ENCODE measurements around the gene MLXIPL.
"Not testable (repeated sequence)": the region's sequence is repeated elsewhere in the genome, so short reads cannot be mapped to it uniquely, and the experiment has no call there.

Gene MLXIPL

DNA sequence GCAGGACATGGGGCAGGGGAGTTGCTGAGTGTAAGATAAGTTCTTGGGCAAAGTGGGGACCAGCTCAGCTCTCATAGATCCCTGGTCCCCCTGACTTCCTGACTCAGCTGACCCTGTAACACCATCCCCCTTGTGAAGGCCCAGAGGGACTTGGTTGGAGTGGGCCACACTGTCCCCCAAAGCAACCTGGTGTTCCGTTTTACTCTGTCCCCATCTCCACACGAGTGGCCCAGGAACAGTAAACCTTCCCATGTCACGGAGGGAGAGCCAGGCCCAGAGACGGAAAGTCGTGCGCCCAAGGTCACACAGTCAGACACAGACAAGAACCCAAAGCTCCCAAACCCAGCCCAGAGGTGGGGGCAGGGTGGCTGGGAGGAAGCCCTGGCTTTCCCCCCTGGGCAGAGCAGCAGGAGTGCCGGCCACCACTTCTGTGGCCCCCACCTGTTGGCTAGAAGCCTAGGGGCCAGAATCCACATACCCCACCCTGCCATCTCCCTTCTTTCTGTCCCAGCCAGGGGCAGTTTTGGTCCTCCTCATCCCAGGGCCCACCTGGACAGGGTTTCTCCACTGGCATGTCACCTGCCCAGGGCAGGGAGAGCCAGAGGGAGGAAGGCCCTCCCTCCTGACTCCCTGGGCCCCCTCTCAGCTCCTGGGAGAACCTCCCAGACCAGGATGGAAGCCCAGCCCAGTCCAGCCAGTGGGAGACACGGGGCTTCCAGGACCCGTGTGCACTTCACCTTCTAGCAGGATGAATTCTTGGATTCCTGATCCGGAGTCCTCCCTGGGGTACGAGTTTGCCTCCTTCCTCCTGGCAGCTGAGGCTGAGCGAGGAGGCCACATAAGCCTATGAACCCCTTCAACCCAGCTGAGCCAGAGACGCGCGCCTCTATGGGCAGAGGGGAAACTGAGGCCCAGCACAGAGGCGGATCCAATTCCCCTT, 22.7 kb upstream of the MLXIPL start:
- no peak for DNase-seq (ENCODE audit: low spot score)

DNA sequence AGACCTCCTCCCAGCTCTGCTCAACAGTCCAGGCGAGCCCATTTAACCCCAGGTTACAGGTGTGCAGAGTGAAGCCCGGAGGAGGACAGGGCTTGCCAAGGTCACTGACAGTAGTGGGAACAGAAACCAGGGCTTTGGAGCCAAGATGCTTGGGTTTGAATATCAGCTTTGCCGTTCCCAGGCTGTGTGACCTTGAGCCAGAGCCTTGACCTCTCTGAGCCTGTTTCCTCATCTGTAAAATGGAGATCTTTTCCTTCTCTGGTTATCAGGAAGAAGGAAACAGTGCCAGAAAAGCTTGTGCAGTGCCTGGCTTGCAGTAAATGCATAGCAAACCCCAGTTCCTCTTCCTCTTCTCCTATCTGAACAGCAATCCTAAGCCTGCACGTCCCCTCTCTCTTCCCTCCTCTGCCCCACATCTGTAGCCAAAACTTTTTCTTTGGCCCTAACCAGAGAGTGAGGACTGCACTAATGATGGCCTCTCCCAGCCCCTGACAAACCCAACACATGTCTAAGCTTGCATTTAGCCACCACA, 21.4 kb upstream of the MLXIPL start:
- DNase-seq (ENCODE audit: low spot score) = no peak

- no peak for DNase-seq (ENCODE audit: low spot score)
Measured at GRCh38 chr7:73644688-73645286, 20.5 kb upstream of the MLXIPL start.

DNA sequence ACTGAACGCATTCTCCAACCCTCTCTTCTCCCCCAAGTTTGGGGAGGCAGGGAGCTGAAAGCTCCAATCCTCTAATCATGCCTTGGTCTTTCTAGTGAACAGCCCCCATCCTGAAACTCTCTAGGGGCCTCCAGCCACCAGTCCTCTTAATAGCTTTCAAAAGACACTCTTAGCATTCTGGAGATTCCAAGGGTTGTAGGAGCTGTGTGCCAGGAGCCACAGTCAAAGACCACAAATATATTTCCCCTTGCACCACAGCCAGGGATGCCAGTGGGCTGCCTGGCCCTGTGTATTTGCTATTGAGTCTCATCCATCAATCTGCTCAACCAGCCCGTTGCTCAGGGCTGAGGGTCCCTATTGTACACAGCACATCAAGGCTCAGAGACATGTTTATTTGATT, 18.5 kb upstream of the MLXIPL start:
- DNase-seq (ENCODE audit: low spot score) = no peak

- no peak for DNase-seq (ENCODE audit: low spot score)
Measured at GRCh38 chr7:73638911-73639310, 14.6 kb upstream of the MLXIPL start.

GRCh38 chr7:73635428-73636200, 11.3 kb upstream of the MLXIPL start:
- DNase-seq (ENCODE audit: low spot score) = no peak

DNA sequence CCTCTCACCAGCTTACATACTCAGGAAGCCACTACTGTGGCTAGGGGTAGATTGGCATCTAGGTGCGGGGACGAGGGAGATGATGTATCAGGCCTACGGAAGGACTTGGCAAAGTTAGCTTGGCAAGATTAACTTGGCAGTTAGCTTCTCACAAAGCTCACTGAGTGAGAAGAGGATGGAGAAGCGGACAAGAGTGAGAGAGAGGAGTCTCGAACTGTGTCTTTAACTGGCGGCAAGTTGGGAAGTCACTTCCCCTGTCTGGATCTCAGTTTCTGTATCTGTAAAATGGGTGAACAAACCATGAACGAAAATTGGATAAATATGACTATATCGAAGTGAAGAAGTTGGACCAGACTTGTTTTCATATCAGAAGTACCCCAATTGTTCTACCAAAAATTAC, 9.5 kb upstream of the MLXIPL start:
- no peak for DNase-seq (ENCODE audit: low spot score)

- no peak for DNase-seq (ENCODE audit: low spot score)
Measured at GRCh38 chr7:73633323-73633722, 9.0 kb upstream of the MLXIPL start.

GRCh38 chr7:73631558-73631957, 7.2 kb upstream of the MLXIPL start:
- no peak for DNase-seq (ENCODE audit: low spot score)

- DNase-seq (ENCODE audit: low spot score) = no peak
Measured at GRCh38 chr7:73628504-73628903, 4.2 kb upstream of the MLXIPL start.

DNA sequence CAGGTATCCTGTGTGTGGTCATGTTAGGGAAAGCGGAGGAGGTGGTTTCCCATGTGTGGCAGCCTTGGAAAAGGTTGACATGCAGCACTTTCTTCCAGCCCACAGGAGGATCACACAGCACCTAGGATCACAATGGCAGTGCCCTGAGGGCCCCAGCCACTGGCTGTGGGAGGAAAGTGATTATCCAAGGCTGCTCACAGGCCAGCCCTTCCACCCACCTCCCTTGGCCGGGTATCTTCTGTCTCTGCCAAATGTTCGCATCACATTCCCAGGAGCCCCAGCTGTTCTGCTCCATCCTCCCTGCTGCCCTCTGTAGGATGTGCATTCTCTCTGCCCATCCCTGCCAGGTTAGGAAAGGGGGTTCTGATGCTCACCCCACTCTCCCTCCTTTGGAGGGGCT, 2.5 kb upstream of the MLXIPL start:
- DNase-seq (ENCODE audit: low spot score) = no peak

DNA sequence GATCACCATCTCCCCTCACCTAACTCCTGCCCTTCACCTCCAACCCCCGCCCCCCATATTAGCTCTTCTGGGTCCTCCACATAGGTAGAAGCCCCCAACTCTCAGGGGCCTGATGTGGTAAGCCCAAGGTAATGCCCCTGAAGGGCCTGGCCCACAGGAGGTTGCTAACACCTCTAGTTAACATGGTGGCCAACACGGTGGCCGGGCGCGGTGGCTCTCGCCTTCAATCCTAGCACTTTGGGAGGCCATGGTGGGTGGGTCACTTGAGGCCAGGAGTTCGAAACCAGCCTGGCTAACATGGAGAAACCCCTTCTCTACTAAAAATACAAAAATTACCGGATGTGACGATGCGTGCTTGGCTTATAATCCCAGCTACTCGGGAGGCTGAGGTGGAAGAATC, 954 bp upstream of the MLXIPL start:
- DNase-seq (ENCODE audit: low spot score) = no peak

- DNase-seq (ENCODE audit: low spot score) = no peak
Measured at GRCh38 chr7:73624669-73625001, 313 bp upstream of the MLXIPL start.

DNA sequence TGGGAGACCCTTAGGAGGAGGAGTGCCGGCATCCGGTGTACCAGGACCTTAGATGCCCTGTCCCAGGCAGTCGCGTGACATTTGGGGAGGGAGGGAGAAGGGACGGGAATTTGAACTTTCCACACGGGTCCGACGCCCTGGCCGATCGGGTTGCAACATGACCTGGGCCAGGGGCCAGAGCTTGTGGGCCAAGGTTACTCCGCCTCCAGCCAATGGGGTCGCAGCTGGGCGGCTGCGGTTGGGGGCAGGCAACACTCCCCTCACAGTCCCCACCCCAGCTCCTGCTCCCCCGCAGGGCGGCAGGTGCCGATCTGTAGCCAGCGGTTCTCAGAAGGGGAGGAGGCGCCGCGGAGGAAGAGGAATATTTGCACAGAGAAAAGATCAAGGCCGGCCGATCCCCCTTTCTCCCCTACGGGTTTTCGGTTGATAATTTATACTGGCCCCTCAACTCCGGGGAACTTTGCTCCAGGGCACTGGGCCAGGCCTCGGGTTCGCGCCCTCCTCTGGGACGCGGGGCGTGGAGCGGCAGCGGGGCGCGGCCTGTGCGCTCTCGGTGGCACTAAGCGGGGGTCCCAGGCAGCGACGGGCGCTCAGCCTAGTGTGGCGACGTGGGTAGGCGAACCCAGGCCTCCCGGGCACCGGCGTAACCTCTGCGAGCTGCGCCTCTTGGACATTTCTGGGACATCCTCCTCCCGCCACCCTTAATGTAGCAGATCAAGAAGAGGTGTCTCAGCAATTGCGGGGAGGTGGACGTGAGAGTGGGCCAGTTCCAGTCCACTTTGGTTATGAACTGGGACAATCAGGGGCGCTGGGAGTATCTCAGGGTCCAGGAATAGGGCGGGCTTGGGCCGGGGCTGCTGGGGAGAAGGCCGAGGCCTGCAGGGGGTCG, 1.2 kb downstream of the MLXIPL start:
- no peak for DNase-seq (ENCODE audit: low spot score)

GRCh38 chr7:73622527-73622908, 1.8 kb downstream of the MLXIPL start:
- DNase-seq (ENCODE audit: low spot score) = no peak

DNA sequence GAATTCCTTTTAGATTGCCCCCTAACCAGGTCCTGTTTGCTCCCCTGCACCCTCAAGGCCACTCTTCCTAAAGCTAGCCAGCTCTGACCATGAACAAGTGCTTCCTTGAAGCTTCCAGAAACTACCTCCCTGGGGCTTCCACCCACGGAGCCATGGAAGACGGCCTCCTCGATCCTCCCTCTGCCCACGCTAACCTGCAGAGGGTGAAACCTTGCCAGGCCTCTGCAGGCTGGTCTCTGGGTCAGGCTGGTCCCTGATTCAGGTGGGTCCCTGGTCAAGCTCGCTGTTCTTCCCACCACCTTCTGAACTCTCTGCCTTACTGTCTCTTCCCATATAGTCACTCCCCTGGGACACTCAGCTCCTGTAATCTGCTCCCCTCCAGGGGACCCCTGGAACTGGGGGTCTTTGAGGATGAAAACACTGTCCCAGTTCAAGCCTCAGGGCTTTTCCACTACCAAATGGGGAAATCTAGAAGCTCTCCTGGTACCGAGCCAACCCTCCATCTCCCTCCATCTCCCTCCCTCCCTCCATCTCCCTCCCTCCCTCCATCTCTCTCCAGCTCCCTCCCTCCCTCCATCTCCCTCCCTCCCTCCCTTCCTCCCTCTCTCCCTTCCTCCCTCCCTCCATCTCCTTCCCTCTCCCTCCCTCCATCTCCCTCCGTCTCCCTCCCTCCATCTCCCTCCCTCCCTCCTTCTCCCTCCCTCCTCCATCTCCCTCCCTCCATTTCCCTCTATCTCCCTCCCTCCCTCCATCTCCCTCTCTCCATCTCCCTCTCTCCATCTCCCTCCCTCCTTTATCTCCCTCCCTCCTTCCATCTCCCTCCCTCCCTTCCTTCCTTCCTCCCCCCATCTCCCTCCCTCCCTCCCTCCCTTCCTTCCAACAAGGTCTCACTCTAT, 2.9 kb downstream of the MLXIPL start:
- no peak for DNase-seq (ENCODE audit: low spot score)

DNA sequence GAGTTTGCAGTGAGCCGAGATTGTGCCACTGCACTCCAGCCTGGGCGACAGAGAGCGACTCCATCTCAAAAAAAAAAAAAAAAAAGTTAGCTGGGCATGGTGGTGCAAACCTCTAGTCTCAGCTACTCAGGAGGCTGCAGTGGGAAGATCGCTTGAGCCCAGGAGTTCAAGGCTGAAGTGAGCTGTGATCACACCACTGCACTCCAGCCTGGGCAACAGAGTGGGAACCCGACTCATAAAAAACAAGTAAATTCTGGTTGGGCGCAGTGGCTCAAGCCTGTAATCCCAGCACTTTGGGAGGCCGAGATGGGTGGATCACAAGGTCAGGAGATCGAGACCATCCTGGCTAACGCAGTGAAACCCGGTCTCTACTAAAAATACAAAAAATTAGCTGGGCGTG, 4.9 kb downstream of the MLXIPL start:
- not testable (repeated sequence) for DNase-seq (ENCODE audit: low spot score)

DNA sequence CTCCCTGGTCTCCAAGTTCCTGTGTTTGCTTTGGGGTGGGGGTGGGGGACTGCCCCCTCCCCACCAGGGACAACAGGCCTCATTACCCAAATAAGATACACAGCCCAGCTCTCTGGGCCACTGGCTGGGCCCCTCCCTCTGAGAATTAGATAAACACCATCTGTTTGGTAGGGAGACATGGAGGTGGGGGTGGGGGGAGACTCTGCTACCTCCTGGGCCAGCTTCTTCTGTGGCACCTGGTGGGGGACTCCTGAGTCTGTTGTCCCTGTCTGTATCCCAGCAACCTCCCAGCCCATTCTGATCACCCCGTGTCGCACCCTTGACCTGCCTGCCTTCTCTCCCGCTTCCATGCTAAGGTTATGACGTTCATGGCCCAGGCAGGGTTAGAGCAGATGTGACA, 5.8 kb downstream of the MLXIPL start:
- no peak for DNase-seq (ENCODE audit: low spot score)

DNA sequence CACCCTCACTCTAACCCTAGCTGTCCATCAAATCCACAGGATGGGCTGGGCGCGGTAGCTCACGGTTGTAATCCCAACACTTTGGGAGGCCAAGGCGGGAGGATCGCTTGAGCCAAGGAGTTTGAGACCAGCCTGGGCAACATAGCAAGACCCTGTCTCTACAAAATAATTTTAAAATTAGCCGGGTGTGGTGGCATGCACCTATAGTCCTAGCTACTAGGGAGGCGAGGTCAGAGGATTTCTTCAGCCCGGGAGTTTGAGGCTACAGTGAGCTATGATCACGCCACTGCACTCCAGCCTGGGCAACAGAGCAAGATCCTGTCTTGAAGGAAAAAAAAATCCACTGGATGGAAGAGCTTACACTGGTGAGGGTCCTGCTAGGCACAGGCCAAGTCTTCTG, 6.8 kb downstream of the MLXIPL start:
- not testable (repeated sequence) for DNase-seq (ENCODE audit: low spot score)

- no peak for DNase-seq (ENCODE audit: low spot score)
Measured at GRCh38 chr7:73615886-73616285, 8.4 kb downstream of the MLXIPL start.

DNA sequence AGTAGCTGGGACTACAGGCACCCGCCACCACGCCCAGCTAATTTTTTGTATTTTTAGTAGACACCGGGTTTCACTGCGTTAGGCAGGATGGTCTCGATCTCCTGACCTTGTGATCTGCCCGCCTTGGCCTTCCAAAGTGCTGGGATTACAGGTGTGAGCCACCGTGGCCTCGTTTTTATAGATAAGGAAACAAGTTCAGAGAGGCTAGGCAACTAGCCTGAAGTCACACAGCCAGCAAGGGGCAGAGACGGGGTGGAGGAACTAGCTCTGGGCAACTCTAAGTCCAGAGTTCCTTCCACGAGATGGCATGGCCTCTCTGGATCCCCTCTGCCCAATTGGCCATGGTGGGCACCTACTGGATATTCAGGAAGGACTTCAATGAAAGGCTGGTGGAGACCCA, 9.4 kb downstream of the MLXIPL start:
- not testable (repeated sequence) for DNase-seq (ENCODE audit: low spot score)
